Posterior vena cava (tissue), 2 donors: ENCODE data around the gene DNAL4. TPM values are rescaled to one million over a fixed set of nuclear protein-coding genes. Genes with fewer than 3 reads are reported as not detected.

Source experiments
- DNase-seq: peaks from one replicate; pipeline ENCODE4 v3.0.0-alpha.2; 2020; ENCODE audit warnings: low spot score
- intact Hi-C, 2 donors: fragments of 100-400 bp; cut with DNase I; formaldehyde crosslinking; loops; one replicate each; pipeline versions ENCODE4 v1.14.1 to v1.14.2; 2022 to 2023
- long read RNA-seq, 2 donors: library from polyadenylated mRNA; unstranded; transcript quantifications; one replicate each; pipeline ENCODE4 v2.0.0, GENCODE V29; 2020 to 2021
- total RNA-seq, 2 donors: library from RNA; stranded (reverse); fragmentation: NEBNext Ultra II Directional; extraction: Animal tissue kit (Norgen Biotek cat#: 25700); gene quantifications; one replicate each; pipeline ENCODE4 v1.2.1, GENCODE V29; 2021
- donor health status: DM: yes; HTN: yes; CAD: no.
- donor health status: DM: yes; HTN: yes; CAD: no.

DNAL4 gene, protein sequence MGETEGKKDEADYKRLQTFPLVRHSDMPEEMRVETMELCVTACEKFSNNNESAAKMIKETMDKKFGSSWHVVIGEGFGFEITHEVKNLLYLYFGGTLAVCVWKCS
- total RNA-seq = 1 to 10 TPM; 5.9 to 8.3 TPM
- long read RNA-seq, donor 1, transcript DNAL4-201 (4 exons, 1,504 nt) = major isoform, 7 of 8 reads
- long read RNA-seq, donor 1, partial matches to known transcripts = 0 of 8 reads
- long read RNA-seq, donor 1, other reads (novel, unspliced or antisense) = 0 of 8 reads
- long read RNA-seq, donor 2, transcript DNAL4-201 (4 exons, 1,504 nt) = major isoform, 33 of 39 reads
- long read RNA-seq, donor 2, partial matches to known transcripts = 0 of 39 reads
- long read RNA-seq, donor 2, other reads (novel, unspliced or antisense) = 5 of 39 reads

DNA sequence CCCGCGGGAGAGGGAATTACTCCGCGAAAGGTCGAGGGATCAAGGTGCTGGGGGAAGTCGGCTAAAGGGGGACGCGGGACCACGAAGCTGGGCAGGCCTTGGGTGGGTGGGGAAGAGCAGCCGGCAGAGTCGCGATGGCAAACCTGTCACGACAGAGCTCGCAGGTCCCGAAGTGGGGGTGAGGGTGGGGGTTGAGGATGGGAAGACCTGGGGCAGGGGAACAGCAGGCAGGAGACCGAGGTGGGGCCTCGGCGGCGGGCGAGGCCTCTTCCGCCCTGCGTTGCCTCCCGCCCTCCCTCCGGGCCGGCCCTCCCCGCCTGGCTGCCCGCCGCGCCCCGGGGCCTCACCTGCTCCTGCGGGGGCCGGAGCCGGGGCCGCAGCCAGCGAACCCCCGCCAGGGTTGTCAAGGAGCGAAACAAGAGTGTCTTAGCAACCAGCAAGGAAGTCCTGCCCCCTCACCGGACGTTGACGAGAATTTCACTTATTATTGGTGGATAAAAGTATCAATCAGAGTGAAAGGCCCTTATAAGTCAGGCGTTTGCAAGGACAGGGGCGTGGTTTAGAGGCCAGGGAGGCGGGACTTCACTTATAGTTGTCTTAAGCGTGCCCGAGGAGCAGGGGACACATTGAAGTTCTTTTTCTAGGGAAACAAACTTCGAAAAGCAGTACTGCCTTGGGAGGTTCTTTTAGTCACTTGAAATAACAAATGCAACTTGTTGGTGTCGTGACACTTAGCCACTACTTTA lies at the start of gene DNAL4:
TSS of gene DNAL4 (minus strand) at position 423 of the 746 bp plus-strand sequence. CDS start 11,412 bp downstream, outside the sequence.
- intact Hi-C loops = no loop called here
- DNase-seq = peak; percentile 97

DNA sequence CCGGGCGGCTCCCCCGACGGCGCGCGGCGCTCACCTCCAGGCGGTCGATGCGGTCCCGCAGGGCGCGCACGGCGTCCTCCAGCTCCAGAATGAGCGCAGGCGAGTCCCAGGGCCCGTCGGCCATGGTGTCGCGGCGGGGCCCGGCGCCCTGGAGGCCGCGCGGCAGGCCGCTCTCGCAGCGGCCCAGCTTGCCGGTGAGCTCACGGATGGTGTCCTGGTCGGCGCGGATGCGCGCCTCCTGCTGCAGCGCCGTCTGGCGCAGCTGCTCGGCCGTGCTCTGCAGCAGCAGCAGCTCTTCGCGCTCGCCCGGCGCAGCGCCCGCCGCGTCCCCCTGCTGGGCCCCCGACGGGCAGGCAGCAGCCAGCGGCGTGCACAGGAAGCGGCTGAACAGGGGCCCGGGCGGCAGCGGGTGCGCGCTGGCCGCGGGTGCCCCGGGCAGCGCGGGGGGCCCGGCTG lies 49.3 kb upstream of the DNAL4 start:
- intact Hi-C loops = loop anchor here (5.0 to 10.0 kb wide), 2 partner anchors 68 to 76 kb away; no protein-coding TSS in a partner anchor

DNA sequence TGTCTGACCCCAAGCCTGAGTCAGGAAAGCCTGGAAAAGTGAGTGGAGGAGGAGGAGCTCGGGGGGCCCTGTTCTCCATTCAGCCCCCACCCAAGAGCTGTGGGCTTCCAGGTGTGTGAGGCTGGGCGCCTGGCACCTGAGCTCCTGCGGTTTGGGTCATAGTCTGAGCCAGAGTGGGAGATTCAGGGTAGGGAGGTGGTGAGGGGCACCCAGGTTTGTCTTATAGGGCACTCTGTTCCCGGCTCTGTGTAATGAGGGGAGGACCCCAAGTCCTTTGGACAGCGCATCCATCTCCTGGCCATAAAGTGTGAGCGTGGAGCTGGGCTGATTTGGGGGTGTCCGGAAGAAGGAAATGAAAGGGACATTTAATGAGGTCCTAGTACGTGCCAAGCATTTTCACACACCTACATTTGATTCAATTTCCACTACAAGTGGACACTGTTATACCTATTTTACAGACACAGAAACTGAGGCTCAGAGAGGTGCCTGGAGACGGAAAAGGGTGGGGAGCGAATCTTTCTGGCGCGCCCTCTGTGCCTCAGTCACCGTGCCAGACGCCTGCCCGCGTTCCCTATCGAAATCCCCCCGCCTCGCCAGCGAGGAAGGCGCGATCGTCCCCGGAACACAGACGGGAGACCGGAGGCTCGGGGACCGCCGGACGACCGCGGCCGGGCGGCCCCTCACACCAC lies 48.7 kb upstream of the DNAL4 start:
- intact Hi-C loops = loop anchor here (5.0 to 10.0 kb wide), 2 partner anchors 68 to 75 kb away; no protein-coding TSS in a partner anchor
- no peak for DNase-seq

More for the DNA sequence above, 49.3 kb upstream of the DNAL4 start:
- no peak for DNase-seq

DNA sequence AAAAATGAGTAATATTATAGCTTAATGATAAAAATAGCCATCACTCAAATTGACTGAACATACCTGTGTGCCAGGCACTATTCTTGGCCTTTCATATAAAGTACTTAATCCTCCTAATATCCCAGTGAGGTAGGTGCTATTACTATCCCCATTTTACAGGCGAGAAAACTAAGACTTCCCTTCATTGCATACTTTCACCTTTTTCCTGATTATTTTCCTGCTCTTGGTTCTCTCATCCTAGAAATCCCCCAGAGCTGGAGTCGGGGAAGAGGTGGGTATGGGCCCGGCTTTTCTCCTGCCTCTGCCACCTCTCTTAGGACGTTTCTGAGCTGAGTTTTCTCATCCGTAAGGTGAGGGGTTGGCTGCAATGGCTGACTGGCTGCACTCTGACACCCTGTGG lies 47.7 kb upstream of the DNAL4 start:
- no peak for DNase-seq
- intact Hi-C loops = loop anchor here (5.0 to 10.0 kb wide), 2 partner anchors 67 to 74 kb away; no protein-coding TSS in a partner anchor

DNA sequence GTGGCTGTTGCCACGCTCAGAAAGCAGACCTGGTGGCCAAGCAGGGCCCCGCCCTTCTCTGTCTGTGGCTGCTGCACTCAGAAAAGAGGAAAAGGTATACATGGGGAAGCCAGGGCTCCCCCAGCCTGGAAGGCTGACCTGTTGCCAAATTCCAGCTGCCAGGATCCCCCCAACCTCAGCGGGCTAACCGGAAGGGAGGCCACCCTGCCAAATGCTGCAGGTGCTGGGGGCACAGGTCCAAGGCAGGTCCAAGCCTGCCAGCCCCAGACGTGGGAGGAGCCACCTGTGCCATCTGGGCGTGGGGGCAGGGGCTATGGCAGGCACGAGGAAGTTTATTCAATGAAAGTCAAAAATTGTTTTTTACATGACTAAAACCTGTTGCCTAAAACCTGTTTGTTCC lies 47.3 kb upstream of the DNAL4 start:
- DNase-seq = no peak
- intact Hi-C loops = loop anchor here (5.0 to 10.0 kb wide), 2 partner anchors 66 to 74 kb away; no protein-coding TSS in a partner anchor

DNA sequence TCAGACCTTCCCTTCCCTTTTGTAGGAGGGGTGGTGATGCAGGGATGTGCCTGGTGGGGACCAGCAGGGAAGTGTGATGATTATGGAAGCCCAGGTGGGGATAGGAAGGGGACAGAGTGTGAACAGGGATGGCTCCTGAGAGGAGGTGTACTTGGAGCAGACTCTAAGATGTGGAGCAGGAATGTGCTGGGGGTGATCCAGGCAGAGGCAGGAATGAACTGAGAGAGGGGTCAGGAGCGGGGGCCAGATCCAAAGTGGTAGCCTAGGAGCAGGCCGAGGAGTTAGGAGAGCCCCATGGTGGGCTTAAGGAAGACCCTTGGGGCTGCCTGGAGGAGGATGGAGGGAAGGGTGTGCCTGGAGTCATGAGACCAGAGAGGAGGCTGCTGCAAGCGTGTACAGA lies 46.2 kb upstream of the DNAL4 start:
- DNase-seq = no peak
- intact Hi-C loops = loop anchor here (5.0 to 10.0 kb wide), 2 partner anchors 65 to 73 kb away; no protein-coding TSS in a partner anchor

DNA sequence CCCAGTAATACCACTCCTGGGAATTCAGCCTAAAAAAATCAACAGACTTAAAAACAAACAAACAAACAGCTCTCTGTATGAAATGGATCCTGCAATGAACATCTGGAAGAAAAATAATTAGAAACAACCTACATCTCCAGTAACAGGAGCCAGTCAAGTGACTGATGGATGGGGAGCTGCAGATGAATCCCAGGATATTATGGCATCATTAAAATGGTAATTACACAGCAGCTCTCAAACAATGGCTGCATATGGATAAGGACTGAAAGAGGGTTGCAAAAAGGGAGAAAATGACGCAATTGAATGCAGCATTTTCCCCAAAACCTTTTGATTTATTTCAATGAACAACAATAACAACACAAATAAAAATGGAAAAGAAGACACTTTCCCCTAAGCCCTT lies 45.7 kb upstream of the DNAL4 start:
- intact Hi-C loops = loop anchor here (5.0 to 10.0 kb wide), 2 partner anchors 65 to 72 kb away; no protein-coding TSS in a partner anchor
- DNase-seq = no peak

DNA sequence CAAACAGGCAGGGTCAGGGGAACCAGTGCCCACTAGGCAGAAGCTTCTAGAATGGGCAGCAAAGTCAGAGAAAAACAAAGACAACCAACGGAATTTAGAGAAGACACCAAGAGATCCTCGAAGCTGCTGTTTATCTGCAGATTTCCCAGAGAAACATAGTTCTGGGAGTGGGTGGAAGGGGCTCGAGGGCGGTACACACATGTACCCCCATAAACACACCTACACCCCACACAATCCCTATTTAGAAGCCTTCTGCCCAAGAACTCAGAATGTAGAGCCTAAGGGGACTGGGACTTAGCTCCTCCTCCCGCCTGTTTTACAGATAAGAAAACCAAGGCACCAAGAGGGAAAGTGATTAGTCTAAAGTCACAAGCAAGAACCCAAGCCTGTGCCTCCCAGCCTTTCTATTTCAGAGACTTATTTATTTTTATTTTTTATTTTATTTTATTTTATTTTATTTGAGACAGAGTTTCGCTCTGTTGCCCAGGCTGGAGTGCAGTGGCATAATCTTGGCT lies 43.5 kb upstream of the DNAL4 start:
- intact Hi-C loops = no loop called here
- no peak for DNase-seq

DNA sequence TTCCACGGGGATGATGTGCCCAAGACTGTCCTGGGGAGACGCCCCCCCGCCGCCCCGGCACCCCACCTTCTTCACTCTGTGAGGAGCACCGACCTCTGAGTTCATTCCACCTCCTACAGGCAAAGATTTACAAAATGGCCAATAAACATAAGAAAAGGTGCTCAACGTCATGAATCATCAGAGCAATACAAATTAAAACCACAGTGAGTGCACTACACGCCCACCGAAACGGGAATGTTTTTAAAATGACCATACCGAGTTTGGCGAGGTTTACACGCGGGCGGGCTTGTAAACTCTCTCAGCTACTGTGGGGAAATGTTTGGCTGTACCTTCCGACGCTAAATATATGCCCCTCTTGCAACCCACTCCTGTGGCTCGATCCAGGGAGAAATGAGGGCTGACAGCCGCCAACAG lies 42.0 kb upstream of the DNAL4 start:
- intact Hi-C loops = no loop called here

DNA sequence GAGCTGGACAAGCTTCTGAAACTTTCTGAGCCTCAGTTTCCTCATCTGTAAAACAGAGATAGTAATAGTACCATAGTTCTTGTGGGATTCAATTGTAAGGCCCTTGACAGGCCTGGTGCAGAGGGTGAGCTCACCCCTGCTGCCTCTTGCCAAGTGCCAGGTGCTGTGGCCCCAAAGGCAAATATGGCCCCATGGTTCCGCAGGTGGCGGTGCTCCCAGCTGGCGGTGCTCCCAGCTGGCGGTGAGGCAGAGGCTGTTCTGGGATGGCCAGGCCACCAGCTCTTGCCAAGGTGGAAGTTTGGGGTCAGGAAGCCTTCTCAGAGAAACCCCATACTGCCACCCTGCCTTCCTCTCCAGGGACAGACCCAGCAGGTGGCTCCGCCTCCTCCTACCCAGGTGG lies 41.0 kb upstream of the DNAL4 start:
- intact Hi-C loops = no loop called here
- no peak for DNase-seq

More for the DNA sequence above, 42.0 kb upstream of the DNAL4 start:
- no peak for DNase-seq

DNA sequence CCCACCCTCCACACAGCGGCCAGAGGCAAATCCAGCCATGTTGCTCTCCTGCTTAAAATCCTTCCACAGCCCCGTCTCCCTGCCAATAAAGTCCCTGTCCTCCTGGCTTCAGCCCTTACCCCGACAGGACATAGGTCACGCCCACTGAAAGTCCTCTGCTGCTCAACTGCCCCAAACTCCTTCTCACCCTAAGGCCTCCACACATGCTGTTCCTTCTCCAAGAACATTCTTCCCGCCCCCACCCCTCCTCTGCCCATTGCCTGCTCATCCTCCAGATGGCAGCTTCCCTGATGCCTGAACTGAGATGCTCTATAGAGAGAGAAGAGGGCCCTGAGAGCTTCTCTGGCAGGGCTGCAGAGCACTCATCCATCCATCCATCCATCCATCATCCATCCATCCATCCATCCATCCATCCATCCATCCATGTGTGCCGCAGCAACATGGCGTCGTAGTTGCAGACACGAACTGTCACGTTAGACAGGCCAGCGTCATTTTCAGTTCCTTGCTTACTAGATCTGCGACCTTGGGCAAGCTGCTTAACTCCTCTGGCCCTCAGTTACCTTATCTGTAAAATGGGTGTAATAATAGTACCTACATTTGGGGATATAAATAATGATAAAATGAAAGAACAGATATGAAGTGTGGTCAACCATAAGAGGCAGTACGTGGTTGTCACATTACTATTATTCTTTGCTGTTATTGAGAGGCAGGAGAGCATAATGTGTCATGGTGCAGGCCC lies 40.4 kb upstream of the DNAL4 start:
- intact Hi-C loops = no loop called here
- no peak for DNase-seq

DNA sequence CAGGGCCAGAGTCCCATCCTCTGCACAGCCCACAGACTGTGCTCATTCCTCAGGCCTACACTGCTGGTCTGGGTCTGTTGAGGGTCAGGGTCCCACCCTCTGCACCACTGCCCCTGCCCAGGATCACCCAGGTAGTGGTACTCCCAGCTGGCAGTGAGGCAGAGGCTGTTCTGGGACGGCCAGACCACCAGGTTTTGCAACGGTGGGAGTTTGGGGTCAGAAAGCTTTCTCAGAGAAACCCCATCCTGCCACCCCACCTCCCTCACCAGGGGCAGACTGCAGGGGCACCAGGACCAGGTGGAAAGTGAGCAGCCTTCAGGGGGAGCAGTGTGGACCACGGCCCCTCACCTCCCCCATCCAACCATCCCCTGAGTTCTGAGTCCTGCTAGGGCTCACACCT lies 39.1 kb upstream of the DNAL4 start:
- DNase-seq = peak; percentile 62
- intact Hi-C loops = no loop called here

DNA sequence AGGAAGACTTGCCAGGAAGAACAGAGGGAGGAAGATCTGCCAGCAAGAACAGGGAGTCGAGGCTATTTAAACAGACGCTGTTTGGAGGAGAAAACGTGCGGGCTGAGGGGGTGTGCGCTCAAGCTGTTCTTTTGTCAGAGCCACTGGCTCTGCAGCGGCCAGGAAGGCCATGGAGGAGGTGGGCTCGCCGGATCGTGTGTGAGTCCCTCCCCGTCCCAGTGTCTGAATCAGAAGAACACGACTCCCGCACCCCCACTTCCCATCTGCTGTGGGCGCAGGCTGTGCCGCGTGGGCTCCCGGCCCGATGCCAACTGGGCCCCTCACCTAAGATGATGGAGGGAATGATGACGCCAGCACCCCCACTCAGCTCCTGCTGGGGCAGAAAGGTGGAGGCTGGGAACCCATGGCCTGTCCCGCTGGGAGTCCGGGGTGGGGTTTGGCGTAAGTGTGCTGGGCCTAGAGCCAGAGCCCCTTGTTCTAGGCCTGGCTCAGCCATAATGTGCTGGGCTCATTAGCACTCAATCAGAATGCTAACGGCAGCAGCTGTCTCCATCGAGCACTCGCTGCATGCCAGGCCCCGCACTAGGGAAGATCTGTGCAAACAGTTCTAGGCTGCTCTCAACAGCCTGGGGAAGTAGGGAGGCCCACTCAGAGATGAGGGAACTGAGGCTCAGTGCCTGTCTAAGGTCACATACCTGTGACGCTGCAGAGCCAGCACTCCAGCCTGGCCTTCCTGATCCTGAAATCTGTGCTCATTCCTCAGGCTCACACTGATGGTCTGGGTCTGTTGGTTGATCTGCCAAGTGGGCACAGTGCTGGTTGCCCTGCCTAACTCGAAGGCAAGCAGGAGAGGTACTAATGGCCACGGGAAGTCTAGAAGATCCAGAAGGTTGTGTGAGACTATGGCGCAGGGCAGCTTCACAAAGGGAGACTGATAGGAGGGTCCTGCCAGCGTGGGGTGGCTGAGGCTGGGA lies 38.3 kb upstream of the DNAL4 start:
- peak; percentile 68 for DNase-seq
- intact Hi-C loops = no loop called here

DNA sequence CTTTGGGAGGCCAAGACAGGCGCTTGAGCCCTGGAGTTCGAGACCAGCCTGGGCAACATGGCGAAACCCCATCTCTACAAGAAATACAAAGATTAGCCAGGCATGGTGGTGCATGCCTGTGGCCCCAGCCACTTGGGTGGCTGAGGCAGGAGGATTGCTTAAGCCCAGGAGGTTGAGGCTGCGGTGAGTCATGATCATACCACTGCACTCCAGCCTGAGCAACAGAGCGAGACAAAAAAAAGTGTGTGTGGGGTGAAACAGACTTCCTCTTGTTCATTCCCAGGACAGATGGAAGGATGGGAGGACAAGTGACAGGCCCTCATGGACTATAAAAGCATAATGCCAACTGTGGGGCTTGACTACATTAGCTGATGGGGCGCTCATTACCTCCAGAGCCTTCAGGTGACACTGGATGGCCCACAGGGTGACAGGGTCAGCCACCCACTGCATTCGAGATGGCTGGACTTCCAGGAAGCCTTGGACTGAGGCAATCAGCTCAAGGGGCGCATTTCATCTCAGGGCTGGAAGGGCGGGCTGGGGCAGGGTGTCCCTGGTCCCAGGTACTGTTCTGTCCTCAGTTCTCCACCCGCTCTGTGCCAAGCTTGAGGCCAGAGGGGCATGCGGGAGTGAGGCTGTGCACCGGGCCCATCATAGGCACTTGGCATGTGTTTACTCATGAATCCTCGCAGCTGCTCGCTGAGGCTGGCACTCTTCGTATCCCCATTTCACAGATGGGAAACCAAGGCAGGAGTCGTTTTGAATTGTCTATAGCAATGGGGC lies 37.4 kb upstream of the DNAL4 start:
- peak; percentile 64 for DNase-seq
- intact Hi-C loops = no loop called here

DNA sequence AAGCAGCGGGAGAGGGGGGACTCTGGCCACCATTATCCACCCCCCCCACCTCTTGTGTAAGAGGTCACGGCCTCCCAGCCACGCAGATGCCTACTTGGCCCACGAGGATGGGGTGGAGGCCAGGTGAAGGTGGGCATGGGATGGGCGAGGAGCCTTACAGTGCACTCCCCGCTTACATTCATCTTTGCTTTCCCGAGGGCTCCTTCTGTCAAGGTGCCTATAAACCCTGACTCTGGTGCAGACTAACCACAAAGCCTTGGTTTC lies 36.8 kb upstream of the DNAL4 start:
- intact Hi-C loops = no loop called here
- peak; percentile 26 for DNase-seq

DNA sequence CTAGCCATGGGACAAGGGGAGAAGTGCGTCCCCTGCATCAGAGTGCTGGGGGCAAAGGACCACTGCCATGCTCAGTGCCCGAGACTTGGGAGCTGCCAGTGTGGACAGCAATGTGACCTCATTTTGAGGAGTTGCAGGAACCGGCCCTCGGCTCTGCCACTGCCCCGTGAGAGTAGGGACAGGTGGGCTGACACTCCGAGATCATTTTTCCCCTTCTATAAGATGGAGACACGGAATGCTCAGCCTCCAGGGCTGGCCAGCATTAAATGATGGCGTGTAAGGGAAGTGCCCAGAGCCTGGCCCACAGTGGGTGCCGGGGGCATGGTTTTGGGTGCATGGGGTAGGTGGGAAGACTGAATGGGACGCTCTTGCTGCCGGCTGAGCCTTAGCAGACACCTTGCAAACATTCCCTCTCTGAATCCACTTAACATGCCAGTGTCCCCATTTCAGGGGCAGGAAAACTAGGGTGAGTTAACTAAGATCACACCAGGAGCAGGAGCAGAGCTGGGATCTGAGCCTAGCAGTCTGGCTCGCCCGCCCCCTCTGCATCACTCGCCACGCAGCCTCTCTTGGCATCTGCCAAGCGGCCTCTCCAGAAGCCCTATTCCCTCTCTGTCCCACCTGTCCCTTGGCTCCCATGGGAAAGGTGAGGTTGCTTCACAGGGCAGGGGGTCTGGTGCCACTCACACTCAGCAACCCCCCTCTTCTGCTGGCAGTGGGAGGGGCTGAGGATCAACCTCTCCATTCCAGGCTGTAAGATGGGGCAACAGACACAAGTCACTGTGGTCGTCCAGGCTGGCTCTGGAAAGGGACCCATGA lies 36.3 kb upstream of the DNAL4 start:
- no peak for DNase-seq
- intact Hi-C loops = no loop called here
